Thyroid gland (tissue), 4 donors: Measurements from ENCODE around the gene AICDA. TPM values are rescaled to one million over a fixed set of nuclear protein-coding genes. Genes with fewer than 3 reads are reported as not detected.

Experiments
- DNase-seq, 2 donors: peaks; one replicate each; pipeline ENCODE4 v3.0.0-alpha.2; 2019
- H3K27ac ChIP-seq, 3 donors: fragments of 200-600 bp; sonication (generic); 1 replicate in 2 of 3; 2 replicates in 1 of 3; pipeline ENCODE4 v1.5.1; 2016 to 2019; ENCODE audit warnings: mild to moderate bottlenecking in 1 of 3, moderate library complexity in 1 of 3
- H3K27me3 ChIP-seq: fragments of 200-600 bp; sonication (generic); one replicate; pipeline ENCODE4 v1.5.1; 2019
- H3K36me3 ChIP-seq, 2 donors: fragments of 200-600 bp; sonication (generic); one replicate each; pipeline ENCODE4 v1.5.1; 2016 to 2019
- H3K4me1 ChIP-seq, 2 donors: fragments of 200-600 bp; sonication (generic); one replicate each; pipeline ENCODE4 v1.5.1; 2017 to 2019
- H3K4me3 ChIP-seq, 3 donors: fragments of 200-600 bp; sonication (generic); replicated peaks in 1 of 3; 1 replicate in 2 of 3; 2 replicates in 1 of 3; pipeline ENCODE4 v1.5.1; 2016; ENCODE audit warnings: mild to moderate bottlenecking in 1 of 3
- H3K9me3 ChIP-seq: fragments of 200-600 bp; sonication (generic); one replicate; pipeline ENCODE4 v1.5.1; 2017
- CTCF ChIP-seq, 6 experiments: fragments of 200-600 bp in 3 of 6; fragments of 450-650 bp in 3 of 6; sonication (generic) in 3 of 6; IDR thresholded peaks; one replicate each; pipeline ENCODE4 v1.5.1; 2016 to 2019; ENCODE audit warnings: antibody characterized with exemption in 6 of 6, mild to moderate bottlenecking in 2 of 6, inconsistent platforms in 1 of 6, moderate library complexity in 1 of 6
- POLR2A ChIP-seq, 2 donors: fragments of 450-650 bp; IDR thresholded peaks; one replicate each; pipeline ENCODE4 v1.6.1; 2017; ENCODE audit warnings: antibody characterized with exemption in 2 of 2, mild to moderate bottlenecking in 2 of 2, moderate library complexity in 1 of 2
- WGBS, 2 donors: methylation state at CpG; one replicate each; pipeline ENCODE4 v1.1.5; 2017; 5-methylcytosine and 5-hydroxymethylcytosine counted together
- intact Hi-C: fragments of 100-400 bp; cut with DNase I; formaldehyde crosslinking; loops from one replicate; pipeline ENCODE4 v1.15.1; 2023
- total RNA-seq, 4 donors: library from RNA; depleted of rRNA; stranded (reverse); fragments of >200 nt; gene quantifications; one replicate each; pipeline ENCODE4 v1.2.3, GENCODE V29; 2016

AICDA gene
- total RNA-seq, 4 donors from 2014 or later, result not detected

DNA sequence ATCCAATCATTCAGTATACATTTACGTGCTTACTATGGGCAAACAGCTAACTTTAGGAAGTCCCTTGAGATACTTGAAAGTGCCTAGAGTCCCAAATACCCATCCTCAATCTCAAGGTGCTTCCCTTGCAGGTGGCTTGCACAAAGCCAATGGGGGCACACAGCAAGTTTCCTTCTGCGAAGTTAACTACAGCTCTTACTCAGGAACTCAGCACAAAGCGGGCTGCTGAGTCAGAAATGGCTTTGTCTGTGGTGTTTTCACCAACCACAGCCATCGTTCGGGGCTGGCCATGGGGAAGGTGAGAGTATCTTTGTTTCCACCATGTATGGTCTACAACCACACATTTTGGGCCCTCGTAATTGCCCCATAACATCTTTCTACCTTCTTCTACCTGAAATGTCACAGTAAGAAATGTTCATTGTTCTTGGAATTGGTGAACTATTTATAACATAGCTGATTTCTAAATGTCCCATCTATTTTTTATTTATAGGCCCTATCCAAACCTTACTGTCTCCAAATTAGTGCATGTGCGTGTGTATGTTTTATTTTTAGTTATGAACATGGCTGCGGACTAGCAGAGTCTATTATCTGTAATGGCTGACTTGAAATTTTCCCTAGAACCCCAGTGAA is 36.0 kb upstream of the AICDA start:
- intact Hi-C loops, result no loop called here
- H3K4me1 ChIP-seq, result no peaks in the 10 kb centered on the region
- no peaks in the 10 kb centered on the region for H3K27me3 ChIP-seq
- no peak overlapping the region for H3K27ac ChIP-seq
- TF ChIP-seq POLR2A (IDR thresholded peaks at IDR 0.05), result no peak
- no peak for TF ChIP-seq CTCF (IDR thresholded peaks at IDR 0.05)
- no peaks in the 10 kb centered on the region for H3K9me3 ChIP-seq
- no peak for DNase-seq
- no peaks in the 10 kb centered on the region for H3K36me3 ChIP-seq
- 87 to 88% methylated on average over 8 of the region's 8 CpGs for WGBS, 2 donors
- no peak overlapping the region for H3K4me3 ChIP-seq

DNA sequence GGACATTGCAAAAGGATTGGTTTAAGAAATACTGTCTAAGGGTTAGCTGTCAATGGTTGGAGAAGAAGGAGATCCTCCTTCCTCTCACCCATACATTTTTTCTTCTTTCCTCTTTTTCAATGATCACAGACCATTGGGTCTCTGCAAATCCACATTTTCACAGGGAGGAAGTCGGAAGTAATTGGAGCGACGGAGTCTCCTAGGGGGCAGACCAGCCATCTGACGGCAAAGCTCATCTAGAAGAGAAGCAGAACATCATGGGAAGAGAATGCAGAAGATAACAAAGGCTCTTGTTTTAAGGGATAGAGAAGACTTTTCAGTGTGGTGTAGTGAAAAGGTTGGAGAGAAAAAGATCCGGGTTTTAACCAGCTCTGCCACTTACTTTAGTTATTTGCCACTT is 35.3 kb upstream of the AICDA start:
- Histone ChIP-seq H3K9me3 (no peaks in the 10 kb centered on the region), H3K27me3 (no peaks in the 10 kb centered on the region), H3K4me3 (no peak overlapping the region), H3K27ac (no peak overlapping the region), H3K4me1 (no peaks in the 10 kb centered on the region), H3K36me3 (no peaks in the 10 kb centered on the region)
- no peak for TF ChIP-seq POLR2A (IDR thresholded peaks at IDR 0.05)
- intact Hi-C loops, result no loop called here
- DNase-seq, result no peak
- 82 to 84% methylated on average over 5 of the region's 5 CpGs for WGBS, 2 donors

DNA sequence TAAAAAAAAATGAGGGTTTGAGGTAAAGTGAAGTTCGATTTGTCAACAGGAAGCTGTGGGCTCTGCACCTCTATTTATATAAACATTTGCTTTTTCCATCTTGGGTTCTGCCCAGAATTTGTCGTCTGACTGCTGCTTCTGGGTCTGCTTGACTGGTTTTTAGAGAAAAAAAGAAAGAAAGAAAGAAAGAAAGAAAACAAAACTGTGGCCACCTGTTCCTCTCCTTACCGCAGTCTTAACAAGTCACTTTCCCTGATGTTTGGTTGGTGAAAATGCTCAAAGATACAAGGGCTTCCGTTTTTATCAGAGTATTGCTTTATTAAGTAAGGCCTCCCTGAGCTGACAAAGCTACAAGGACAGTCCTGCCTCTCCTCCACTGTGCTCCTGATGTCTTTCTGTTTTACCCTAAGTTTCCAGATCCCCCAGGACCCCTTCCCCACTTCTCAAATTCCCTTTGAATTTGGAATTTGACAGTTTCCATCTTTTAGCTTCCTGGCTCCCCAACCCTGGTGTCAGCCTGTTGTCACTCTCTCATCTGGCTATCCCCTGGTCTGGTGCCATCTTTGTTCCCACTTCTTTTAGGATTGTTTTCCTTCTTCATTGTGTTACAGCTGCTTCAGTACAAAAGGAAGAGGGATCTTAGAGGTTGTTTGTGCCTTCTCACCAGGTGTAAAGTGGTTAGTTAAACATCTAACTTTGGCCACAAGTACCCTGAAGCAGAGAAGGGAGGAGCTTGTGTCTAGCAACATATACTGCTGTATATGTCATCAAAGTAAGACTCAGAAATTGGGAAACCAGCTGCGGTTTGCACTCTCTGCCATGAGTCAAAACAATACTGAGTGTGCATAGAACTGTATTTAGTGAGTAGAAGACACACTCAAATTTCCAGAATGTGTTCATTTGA is 31.9 kb upstream of the AICDA start:
- peak overlapping the region in 1 of 3 donors; percentile 31 for H3K27ac ChIP-seq

GRCh38 chr12:8642775-8643174 is 30.1 kb upstream of the AICDA start:
- 94 to 100% methylated on average over 1 of the region's 1 CpG for WGBS, 2 donors
- intact Hi-C loops, result no loop called here
- H3K4me1 ChIP-seq, result no peaks in the 10 kb centered on the region

More for the DNA sequence above, 31.9 kb upstream of the AICDA start:
- Histone ChIP-seq H3K36me3 (no peaks in the 10 kb centered on the region), H3K4me1 (no peaks in the 10 kb centered on the region), H3K4me3 (no peak overlapping the region), H3K9me3 (no peaks in the 10 kb centered on the region), H3K27me3 (no peaks in the 10 kb centered on the region)
- WGBS, 2 donors, result 30 to 33% methylated on average over 5 of the region's 5 CpGs
- DNase-seq, result no peak
- TF ChIP-seq CTCF (IDR thresholded peaks at IDR 0.05) (no peak), POLR2A (IDR thresholded peaks at IDR 0.05) (no peak)
- intact Hi-C loops, result no loop called here

DNA sequence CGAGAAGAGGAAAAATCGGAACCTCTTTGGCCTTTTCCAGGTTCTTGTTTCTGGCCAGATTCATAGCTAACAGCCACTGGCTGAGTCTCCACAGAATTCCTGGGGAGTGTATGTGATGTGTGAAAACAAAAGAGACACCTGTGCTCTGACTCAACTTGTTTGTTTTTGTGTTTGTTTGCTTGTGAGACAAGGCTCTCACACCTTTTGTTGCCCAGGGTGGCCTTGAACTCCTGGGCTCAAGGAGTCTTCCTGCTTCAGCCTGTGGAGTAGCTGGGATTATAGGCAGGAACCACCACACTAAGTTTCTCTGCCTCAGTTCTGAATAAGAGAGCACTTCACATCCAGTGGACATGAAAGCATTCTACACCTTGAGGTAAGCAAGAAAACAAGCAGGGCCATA is 27.3 kb upstream of the AICDA start:
- no peak overlapping the region for H3K4me3 ChIP-seq
- H3K4me1 ChIP-seq, result no peaks in the 10 kb centered on the region
- DNase-seq, result no peak
- no peaks in the 10 kb centered on the region for H3K36me3 ChIP-seq
- WGBS, 2 donors, result 65 to 74% methylated on average over 2 of the region's 2 CpGs
- no peaks in the 10 kb centered on the region for H3K27me3 ChIP-seq
- H3K9me3 ChIP-seq, result no peaks in the 10 kb centered on the region
- no peak overlapping the region for H3K27ac ChIP-seq
- intact Hi-C loops, result no loop called here
- no peak for TF ChIP-seq CTCF (IDR thresholded peaks at IDR 0.05)
- no peak for TF ChIP-seq POLR2A (IDR thresholded peaks at IDR 0.05)

More at GRCh38 chr12:8642775-8643174, 30.1 kb upstream of the AICDA start:
- Histone ChIP-seq H3K9me3 (no peaks in the 10 kb centered on the region), H3K27me3 (no peaks in the 10 kb centered on the region), H3K4me3 (no peak overlapping the region), H3K27ac (no peak overlapping the region), H3K36me3 (no peaks in the 10 kb centered on the region)
- no peak for TF ChIP-seq CTCF (IDR thresholded peaks at IDR 0.05)
- no peak for TF ChIP-seq POLR2A (IDR thresholded peaks at IDR 0.05)
- DNase-seq, result no peak
